GM19452 (cell line): Measurements from ENCODE around the gene TBC1D14.

Experiments
- ATAC-seq: cut with Tn5 transposase; IDR thresholded peaks from one replicate; pipeline ENCODE4 v1.9.1; 2021; ENCODE audit not compliant: unreplicated experiment

TBC1D14 gene

DNA sequence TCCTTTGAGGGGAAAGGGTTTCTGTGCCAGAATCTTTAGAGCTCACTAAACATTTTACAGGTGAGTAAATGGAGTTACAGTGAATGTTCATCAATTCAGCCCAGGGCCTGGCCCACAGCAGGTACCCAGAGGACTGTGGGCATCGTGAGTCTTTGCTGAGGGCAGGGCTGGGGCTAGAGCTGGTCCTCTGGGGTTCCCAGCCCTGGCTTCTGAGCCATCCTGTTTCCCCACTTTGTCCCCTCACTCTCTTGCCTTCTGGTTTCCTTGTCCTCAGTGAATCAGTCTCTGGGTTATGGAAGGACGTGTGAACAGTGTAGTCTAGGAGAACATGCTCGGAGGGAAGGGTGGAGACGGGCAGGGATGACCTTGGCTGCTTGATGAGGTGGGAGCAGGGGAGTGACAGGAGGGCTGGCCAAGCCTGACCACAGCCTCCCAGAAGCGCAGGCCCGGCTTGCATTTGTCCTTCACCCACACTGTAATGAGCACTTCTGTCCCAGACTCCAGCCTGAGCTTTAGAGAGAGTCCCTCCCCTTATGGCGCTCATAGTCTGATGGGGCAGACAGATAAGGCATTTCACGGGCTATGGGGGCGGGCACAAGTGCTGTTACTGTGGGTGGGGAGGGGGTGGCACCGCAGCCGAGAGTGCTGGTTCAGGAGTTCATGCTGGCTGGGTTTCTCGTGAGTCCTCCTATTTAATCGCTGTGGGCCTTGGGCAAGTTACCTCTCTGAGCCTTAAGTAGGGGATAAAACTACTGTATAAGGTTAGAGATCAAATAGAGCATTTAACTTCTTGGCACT, 17.3 kb downstream of the TBC1D14 start:
- ATAC-seq, result no peak

DNA sequence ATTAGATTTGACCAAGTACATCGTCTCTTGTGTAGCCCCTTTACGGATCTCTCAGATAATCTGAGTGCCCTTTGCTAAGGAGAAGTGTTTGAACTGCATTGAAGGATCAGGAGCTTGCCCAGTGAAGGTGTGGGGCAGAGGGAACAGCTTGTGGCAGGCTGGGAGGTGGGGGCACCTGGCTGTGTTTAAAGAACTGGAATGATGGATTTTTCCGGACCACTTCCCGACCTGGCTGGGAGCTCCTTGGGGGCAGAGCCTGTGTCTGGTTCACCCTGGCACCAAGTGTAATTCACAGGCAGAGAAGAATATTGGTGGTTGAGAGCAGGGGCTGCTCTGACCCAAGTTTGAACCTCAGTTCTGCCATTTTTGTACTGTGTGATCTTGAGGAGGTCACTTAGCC, 18.5 kb downstream of the TBC1D14 start:
- no peak for ATAC-seq

- no peak for ATAC-seq
These were observed 19.7 kb downstream of the TBC1D14 start for GRCh38 chr4:6929339-6929811.

DNA sequence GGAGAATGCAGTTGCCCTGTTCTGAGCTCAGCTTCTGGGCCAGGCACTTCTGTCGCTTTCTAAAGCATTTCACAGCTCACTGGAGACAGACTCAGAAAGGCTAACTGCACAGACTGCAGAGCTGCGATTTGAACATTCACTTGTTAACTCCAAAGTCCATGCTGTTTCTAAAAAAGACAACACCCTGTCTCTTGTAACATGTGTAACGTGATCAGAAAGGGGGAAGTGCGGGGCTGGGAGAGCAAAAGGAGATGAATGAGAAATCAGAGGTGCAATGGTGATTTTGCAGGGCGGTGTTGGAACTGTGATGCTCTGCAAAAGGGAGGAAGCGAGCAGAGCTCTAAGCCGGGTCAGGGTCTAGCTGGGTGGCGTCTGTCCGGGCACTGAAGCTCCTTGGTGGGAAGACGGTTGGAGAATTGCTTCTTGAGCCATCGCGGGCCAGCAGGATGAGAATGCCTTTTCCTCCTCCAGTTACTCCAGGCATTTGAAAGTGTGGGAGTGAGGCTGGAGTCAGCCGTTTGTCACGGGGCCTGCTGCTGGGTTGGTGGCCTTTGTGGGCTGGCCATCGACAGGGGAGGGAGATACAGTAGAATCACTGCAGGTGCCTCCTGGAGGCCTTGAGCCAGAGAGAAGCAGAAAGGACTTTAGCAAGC, 20.3 kb downstream of the TBC1D14 start:
- ATAC-seq, result no peak

DNA sequence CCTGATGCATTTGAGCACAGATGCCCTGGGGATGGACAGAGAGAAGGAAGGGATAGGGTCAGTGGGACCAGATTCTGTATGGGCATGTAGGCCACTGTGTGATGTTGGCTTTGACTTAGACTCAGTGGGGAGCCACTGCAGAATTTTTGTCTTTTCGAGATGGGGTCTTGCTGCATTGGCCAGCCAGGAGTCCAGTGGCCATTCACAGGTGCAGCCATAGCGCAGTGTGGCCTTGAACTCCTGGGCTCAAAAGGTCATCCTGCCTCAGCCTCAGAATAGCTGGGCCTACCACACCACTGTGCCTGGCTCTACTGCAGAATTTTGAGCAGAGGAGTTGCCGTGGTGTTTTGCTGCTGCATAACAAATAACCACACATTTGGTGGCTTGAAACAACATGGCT, 22.8 kb downstream of the TBC1D14 start:
- ATAC-seq, result no peak

DNA sequence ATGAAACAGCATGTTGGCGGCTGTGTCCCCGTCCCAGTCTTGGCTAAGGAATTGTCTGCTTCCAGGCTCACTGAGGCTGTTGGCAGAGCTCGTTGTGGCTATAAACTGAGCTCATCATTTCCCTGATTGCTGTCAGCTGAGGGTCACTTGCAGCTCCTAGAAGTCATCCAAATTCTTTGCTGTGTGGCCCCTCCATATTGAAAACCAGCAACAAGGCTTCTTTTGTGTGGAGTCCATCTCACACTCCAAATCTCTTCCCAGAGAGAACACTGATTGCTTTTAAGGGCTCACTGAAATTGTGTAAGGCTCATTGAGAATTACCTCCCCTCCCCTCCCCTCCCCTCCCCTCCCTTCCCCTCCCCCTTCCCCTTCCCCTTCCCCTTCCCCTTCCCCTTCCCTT, 23.3 kb downstream of the TBC1D14 start:
- no peak for ATAC-seq

DNA sequence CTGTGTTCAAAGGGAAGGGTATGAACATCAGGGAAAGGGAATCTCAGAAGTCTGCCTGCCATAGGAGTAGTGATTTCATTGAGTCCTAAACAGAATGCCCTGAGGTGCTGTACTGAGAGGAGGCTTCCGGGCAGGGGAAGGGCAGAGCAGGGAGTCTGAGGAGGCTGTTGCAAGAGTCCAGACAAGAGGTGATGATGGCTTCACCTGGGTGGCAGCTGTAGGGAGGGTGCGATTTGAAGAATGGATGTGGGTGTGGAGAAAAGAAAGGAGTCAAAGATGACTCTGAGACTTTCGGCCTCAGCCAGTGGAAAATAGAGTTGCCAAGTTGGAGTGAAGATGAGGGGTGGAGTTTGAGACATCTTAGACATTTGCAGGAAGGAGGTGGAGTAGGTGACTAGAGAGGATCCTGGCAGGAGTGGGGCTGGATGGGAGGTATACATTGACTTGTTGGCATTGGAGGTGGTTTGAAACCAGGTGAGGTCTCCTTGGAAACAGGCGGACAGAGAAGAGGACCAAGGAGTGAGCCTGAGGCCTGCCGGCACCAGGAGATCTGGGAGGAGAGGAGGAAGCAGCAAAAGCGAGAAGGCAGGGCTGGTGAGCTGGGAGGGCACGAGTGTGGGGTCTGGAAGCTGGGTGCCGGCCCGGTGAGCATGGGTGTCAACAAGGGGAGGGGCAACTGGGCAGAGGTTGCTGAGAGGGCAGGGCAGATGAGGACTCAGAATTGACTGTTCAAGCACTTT, 24.2 kb downstream of the TBC1D14 start:
- ATAC-seq, result no peak

DNA sequence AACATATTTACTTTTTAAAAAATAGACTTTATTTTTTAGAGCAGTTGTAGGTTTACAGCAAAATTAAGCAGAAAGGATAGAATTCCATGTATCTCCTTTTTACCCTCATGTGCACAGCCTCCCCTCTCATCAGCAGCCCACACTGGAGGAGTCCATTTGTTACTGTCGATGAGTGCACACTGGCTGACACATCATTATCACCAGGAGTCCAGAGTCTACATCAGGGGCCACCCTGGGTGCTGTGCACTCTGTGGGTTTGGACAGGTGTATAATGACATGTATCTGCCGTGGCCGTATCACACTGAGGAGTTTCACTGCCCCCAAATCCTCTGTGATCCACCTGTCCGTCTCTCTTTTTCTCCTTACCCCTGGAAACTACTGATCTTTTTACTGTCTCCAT, 26.3 kb downstream of the TBC1D14 start:
- ATAC-seq, result no peak

- ATAC-seq, result no peak
These were observed 27.6 kb downstream of the TBC1D14 start for GRCh38 chr4:6937201-6937600.

DNA sequence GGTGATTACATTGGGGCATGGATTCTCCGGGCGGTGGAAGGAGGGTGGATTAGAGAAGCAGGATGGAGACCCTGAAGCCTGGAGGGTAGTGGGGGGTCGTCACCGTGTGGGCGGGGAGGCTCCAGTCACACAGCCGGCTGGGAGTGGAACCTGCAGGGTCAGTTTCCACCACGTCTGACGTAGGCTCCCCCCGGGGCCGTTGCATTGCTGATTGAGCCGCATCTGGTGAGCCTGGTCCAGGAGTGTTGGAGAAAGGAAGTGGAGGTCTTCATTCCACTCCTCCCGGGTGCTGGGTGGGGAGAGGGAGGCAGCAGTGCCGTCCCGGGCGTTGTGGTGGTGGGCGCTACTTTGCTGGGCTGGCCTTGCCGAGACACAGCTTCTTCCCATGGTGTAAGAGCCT, 28.1 kb downstream of the TBC1D14 start:
- ATAC-seq, result no peak

DNA sequence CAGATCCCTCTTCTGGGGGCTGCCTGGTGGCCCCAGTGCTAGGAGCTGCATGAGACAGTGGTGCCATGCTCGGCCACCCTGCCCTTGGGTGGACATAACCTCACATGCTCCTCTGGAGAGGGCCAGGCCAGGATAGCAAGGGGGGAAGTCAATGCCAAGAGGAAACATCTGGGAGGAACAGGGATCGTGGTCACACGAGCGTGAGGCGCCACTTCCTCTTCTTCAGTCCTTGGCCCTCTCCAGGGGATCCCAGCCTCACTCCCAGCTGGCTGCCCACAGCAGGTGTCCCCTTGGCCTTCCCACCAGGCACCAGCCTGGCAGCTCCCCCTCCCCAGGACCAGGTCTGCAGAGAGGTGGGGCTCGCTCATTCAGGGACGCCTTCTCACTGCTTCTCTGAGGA, 28.6 kb downstream of the TBC1D14 start:
- no peak for ATAC-seq

GRCh38 chr4:6938647-6939271, 29.1 kb downstream of the TBC1D14 start:
- ATAC-seq, result no peak

- no peak for ATAC-seq
These were observed 30.4 kb downstream of the TBC1D14 start for GRCh38 chr4:6939761-6940743.

GRCh38 chr4:6940744-6941137, 31.1 kb downstream of the TBC1D14 start:
- no peak for ATAC-seq

DNA sequence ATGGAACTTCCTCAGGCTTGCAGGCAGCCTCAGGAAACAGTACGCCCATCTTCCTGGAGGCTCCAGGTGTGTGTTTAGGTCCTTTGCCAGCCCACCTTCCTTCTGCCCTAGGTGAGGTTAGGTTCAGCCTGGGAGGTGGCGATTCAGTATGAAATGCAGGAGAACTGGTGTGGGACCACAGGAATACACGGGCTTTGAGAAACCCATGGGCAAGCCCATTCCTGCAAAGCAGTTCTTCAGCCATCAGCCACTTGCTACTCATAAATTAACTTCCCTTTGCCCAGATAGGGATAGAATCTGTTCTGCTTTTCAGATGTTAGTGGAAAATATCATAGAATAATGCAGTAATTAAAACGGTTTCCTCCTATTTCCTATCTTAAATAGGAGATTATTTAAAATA, 32.2 kb downstream of the TBC1D14 start:
- ATAC-seq, result no peak

- peak; percentile 73 for ATAC-seq
These were observed 32.7 kb downstream of the TBC1D14 start for GRCh38 chr4:6942238-6942800.

DNA sequence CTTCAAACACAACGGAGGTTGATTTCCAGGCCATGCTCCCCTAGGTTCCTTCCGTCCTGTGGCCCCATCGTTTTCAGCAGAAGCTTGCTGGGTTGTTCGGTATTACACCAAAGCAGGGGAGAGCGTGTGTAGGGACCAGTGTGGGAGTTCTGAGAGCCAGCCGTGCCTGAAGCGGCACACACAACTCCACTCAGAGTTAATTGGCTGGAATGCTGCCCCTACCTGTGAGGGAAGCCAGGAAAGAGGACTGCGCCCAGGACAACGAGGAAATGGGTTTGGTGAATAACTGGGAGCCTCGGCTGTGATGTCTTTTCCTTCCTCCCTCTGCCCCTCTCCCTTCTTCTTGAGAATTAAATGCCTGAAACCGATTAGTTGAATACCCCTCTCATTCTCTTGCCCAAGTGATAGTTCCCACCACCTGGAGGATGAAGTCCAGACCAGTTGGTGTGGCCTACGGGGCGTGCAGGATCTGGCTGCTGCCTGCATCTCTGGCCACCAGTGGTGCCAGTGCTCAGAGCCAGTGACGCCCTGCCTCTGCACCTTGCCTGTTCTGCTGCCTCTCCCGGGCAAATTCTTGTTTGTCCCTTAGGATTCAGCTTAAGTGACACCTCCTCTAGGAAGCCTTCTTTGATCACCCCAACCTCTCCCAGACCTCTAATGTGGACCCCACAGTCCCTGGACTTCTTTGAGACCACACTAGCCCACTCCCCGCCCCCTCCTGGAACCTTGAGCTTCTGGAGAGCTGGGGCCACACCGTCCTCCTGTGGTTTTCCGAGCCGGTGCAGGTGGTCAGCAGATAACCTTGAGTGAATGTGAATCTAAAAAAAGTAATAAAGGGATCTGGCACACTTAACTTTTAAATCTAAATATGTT, 33.6 kb downstream of the TBC1D14 start:
- ATAC-seq, result no peak

- no peak for ATAC-seq
These were observed 34.2 kb downstream of the TBC1D14 start for GRCh38 chr4:6943885-6944225.
